Endometrial microvascular endothelial cells (primary cell): ENCODE data around the gene OPRD1. TPM values are rescaled to one million over a fixed set of nuclear protein-coding genes. Genes with fewer than 3 reads are reported as not detected.
"Not testable (repeated sequence)": the region's sequence is repeated elsewhere in the genome, so short reads cannot be mapped to it uniquely, and the experiment has no call there.

Experiments
- in situ Hi-C: cut with HindIII; loops from 2 replicates; pipeline ENCODE4 v1.10.0; 2017; ENCODE audit warnings: low sequenced_read_pairs, low pct_unique_long_range_greater_than_20kb; ENCODE audit errors: inconsistent ontology term
- total RNA-seq: library from RNA; depleted of rRNA; stranded (reverse); fragments of >200 nt; gene quantifications from one replicate; pipeline ENCODE4 v1.2.3, GENCODE V29; 2015; ENCODE audit errors: inconsistent ontology term

Gene OPRD1
- total RNA-seq, 1 donor from 2014 or later, result not detected

DNA sequence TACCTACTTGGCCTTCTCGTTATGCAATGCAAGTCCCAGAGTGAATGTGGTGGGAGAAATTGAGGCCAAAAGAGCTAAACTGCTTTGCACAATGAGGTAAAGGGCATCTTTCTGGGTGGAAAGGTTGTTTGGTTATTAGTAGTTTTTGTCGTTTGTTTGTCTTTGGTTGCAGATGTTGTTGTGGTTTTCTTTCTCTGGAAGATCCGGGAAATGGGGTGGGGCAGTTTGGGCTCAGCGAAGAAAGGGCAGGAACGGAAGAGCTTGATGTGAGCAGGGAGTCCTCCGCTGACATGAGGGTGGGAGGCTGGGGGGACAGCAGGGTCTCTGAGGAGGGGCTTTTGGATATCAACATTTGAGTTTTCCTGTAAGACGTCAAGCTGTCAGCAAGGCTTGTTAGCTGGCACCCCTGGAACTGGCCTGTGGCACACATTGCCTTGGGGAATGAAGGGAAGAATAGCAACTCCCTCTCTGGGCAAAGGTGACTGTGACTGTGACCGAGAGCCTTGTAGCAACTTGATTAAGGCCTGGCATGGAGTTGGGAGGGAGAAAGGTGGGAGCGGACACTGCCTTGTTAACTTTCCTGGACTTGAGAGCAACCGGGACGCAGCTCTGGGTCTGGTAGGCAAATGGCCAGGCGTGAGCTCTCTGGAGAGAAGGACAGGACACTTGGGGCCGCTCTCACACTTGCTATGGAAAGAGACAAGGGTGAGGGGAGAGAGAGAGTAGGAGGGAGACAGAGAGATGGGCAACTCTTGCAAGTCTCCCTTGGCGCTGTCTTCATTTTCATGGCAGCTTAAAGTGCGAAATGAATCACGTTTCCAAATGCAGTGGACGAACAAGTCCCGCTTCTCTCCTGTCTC is 15.4 kb upstream of the OPRD1 start:
- in situ Hi-C loops, result loop anchor here (10.0 kb wide), 1 partner anchor 52 kb away; no protein-coding TSS in a partner anchor

DNA sequence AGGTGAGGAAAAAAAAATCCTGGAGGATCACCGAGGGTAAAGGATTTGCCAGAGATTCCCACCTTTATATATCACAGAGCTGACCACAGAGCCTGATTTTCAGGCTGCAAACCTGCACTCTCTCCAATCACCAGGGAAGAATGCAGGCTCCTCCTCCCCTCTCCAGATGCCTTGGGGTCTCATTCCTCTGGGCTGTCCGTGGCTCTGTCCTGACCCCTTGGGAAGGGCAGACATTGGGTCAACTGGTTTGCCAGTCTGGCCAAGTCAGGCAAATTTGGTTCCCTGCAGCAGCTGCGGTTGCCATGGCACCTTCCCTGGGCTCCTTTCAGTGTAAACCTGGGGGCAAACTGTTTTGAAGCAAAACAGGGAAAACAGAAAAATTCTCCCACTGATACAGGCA is 11.6 kb upstream of the OPRD1 start:
- in situ Hi-C loops, result no loop called here

- in situ Hi-C loops, result no loop called here
These were observed 10.5 kb upstream of the OPRD1 start for GRCh38 chr1:28801461-28801860.

DNA sequence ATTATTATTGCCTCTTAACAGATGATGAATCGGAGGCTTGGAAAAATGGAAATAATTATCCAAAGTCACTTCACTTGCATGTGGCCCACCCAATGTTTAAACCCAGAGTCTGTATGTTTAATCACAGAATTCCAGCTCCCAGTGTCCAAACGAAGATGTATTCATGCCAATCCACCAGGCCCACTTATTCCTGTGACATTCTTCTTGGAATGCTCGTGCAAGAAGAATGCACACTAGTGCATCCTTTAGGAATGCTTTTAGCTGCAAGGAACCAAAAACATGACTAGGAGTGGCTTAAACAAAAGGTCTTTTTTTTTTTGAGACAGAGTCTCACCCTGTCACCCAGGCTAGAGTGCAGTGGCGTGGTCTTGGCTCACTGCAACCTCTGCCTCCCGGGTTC is 8.9 kb upstream of the OPRD1 start:
- in situ Hi-C loops, result no loop called here

GRCh38 chr1:28803662-28804061 is 8.3 kb upstream of the OPRD1 start:
- in situ Hi-C loops, result no loop called here

GRCh38 chr1:28804071-28804470 is 7.9 kb upstream of the OPRD1 start:
- in situ Hi-C loops, result no loop called here

DNA sequence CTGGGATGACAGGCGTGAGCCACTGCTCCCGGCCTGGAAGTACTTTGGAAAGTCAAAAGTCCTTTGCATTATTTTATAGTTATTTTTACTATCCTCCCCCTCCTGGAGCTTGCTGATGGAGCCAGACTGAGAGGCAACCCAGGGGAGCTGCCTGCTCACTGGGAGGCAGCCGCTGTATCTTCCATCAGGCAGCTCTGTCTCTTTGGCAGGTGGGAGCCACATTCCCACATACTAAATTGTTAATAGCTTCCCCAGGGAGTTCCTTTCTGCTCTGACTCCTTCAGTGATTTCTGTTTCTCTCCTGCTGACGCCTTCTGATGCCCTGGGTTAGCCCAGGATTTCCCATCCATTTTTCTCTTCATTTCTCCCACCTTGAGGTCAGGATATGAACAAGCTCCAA is 4.9 kb upstream of the OPRD1 start:
- in situ Hi-C loops, result no loop called here

DNA sequence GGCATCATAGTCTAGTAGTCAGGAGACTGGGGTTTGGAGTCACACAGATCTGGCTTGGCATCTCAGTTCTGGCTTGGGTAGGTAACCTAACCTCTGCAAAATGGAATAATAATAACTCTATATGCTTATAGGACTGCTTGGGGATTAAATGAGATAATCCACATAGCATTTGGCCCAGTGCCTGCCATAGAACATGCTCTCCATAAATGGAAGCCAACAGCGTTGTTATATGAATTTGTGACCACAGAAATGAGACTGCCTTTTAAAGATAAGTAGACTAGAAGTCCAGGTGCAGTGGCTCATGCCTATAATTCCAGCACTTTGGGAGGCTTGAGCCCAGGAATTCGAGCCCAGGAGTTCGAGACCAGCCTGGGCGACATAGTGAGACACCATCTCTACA is 4.0 kb upstream of the OPRD1 start:
- in situ Hi-C loops, result no loop called here

- in situ Hi-C loops, result no loop called here
These were observed 603 bp upstream of the OPRD1 start for GRCh38 chr1:28811369-28811765.

- in situ Hi-C loops, result no loop called here
These were observed 899 bp downstream of the OPRD1 start for GRCh38 chr1:28812669-28813468.

DNA sequence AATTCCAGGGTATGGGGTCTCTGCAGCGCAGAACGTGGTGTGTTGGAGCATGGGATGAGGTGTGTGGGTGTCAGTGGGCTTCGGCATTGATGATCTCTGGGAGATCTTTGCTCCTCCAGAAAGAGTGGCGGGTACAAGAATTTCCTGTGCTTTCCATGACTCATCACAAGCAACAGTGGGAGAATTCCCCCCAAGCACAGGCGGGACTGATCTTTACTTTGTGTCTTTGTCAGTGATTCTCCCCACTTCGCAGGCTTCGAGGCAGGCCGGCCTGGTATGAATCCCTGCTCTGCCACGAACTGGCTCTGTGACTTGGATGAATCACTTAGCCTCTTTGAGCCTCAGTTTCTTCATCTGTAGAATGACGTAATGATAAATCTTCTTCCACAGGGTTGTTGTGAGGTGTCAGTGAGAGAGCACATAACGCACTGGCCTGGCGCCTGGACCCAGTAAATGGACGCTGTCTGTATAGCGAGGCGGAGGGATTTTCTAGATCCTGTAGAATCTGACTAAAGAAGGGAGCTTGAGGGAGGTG is 2.0 kb downstream of the OPRD1 start:
- in situ Hi-C loops, result no loop called here

DNA sequence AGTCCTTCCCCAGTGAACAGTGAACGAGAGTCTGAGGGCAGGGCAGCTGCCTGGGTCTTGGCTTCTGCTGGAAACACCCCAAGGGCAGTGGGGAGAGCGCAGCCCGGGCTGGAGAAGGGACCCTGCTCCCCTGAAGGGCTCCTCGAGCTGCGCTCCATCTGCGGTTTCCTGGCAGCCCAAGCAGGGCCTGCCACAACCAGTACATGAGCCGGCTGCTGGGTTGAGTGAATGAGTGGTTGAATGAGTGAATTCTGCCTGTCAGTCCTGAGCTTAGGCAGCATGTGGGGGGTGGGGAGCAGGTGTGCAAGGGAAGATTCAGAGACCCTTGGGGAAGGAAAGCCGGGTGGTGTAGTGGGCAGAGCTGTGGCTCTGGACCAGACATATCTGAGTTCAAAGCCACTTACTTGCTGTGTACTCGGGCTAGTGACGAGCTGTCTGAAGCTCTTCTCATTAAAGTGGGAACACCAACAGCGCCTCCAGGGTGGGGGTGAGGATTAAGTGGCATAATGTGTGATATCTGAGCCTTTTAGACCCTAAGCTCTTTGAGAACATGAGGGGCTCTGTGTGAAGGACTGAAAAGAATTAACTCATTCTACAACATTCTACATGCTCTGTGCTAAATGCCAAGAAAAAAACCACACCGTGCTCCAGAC is 3.7 kb downstream of the OPRD1 start:
- in situ Hi-C loops, result no loop called here

GRCh38 chr1:28817133-28817532 is 5.2 kb downstream of the OPRD1 start:
- in situ Hi-C loops, result no loop called here

- in situ Hi-C loops, result no loop called here
These were observed 7.0 kb downstream of the OPRD1 start for GRCh38 chr1:28819020-28819419.

DNA sequence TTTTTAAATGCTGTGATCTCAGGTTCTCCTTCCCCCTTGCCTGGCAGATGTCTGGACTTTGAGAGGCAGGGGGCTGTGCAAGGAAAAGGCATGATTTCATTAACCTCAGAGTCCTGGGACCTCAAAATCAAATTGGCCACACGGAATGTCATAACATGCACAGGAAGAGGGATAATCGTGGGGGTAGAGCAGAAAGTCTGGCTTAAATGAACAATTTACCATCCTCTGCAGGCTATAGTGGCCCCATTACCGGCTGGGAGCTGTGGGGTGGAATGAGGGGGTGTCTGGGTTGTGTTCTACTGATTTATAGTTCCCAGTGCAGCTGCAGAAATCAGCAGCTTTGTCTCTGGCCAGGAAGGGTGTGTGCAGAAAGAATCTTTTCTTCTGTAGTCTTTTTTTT is 10.8 kb downstream of the OPRD1 start:
- in situ Hi-C loops, result no loop called here

DNA sequence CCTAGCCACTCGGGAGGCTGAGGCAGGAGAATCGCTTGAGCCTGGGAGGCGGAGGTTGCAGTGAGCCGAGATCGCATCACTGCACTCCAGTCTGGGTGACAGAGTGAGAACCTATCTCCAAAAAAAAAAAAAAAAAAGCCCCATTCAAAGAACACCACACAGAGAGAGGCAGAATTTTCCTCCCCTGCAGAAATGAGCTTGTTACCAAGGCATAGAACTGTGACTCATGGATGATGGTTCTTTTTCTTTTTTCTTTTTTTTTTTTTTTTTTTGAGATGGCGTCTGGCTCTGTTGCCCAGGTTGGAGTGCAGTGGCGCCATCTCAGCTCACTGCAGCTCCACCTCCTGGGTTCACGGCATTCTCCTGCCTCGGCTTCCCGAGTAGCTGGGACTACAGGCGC is 12.1 kb downstream of the OPRD1 start:
- in situ Hi-C loops, result not testable (repeated sequence)

- in situ Hi-C loops, result not testable (repeated sequence)
These were observed 16.4 kb downstream of the OPRD1 start for GRCh38 chr1:28828227-28828858.

DNA sequence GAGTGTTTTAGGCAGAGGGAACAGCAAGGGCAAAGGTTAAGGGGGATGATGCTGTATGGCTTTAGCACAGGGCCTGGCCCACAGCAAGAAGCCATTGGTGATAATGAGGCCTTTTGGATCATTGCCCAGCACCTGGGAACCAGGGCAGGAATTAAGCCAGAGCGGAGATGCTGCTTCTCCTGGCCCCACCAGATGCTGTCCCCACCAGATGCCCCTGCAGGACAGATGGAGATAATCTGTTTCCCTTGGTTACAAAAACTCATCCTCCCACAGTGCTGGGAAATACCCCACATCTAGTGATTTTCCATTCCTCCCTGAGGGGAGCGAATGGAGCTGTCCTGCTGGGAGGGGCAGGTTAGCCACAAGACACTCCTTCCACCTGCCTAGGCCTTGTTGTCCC is 18.8 kb downstream of the OPRD1 start:
- in situ Hi-C loops, result no loop called here

- in situ Hi-C loops, result no loop called here
These were observed 21.0 kb downstream of the OPRD1 start for GRCh38 chr1:28832966-28833365.
